ENCODE measurements around the gene SMPDL3B. TPM values are rescaled to one million over a fixed set of nuclear protein-coding genes. Genes with fewer than 3 reads are reported as not detected.

The SMPDL3B gene, protein sequence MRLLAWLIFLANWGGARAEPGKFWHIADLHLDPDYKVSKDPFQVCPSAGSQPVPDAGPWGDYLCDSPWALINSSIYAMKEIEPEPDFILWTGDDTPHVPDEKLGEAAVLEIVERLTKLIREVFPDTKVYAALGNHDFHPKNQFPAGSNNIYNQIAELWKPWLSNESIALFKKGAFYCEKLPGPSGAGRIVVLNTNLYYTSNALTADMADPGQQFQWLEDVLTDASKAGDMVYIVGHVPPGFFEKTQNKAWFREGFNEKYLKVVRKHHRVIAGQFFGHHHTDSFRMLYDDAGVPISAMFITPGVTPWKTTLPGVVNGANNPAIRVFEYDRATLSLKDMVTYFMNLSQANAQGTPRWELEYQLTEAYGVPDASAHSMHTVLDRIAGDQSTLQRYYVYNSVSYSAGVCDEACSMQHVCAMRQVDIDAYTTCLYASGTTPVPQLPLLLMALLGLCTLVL
- 0.22 and 0.60 TPM in 2 replicates for total RNA-seq

DNA sequence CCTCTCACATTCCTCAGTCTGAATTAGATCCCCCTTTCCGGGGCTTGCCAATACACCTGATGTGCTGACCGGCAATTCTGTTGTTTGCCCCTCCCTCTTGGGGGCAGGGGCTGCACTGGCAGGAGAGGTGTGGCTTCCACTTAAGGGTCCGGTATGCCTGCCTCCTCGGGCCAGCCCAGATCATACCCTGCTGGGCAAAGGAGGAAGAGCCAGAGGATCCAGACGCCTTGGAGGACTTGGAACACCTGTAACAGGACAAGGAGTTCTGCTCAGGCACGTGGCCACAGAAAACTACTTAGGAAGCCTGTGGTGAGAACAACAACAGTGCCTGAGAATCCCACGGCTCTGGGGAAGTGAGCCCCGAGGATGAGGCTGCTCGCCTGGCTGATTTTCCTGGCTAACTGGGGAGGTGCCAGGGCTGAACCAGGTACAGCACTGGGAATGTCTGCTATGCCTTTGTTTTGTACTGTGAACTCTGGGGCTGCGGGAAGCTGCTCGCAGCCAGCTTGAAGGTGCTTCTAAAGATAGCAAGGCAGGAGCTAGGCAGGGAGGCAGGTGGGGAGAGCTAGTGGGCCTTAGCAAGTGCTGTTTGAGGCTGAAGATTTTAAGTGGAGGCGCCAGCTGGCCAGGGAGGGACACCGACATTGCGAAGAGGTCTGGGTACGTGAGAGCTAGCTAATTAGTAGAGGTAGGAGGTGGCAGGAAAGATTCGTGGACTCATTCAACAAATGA is at the start of gene SMPDL3B:
SMPDL3B (plus strand) TSS at position 183 of the 732 bp plus-strand sequence; CDS start at position 367, 184 bp downstream.
- DNase-seq (ENCODE audit: low read depth in 2 of 2): no peak

DNA sequence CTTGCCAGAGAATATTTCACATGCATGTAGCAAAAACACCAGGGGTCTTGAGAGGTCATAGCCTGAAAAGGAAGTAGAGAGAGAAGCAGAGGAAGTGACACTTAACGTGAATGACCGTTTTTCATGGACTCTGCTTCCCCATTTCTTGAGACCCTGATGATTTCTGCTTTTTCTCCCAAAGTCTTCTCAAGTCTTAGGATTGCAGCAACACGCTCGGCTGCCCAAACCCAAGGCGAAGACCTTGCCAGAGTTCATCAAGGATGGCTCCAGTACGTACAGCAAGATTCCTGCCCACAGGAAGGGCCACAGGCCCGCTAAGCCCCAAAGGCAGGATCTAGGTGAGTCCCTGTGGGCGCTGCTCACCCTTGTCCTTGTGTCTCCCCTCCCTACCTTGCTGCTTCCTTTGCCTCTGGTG is 49.7 kb upstream of the SMPDL3B start:
- no peak for DNase-seq (ENCODE audit: low read depth in 2 of 2)

GRCh38 chr1:27885621-27886352 is 49.0 kb upstream of the SMPDL3B start:
- no peak for DNase-seq (ENCODE audit: low read depth in 2 of 2)

- no peak for DNase-seq (ENCODE audit: low read depth in 2 of 2)
These were observed 48.5 kb upstream of the SMPDL3B start for GRCh38 chr1:27886353-27886679.

GRCh38 chr1:27886744-27887143 is 48.1 kb upstream of the SMPDL3B start:
- DNase-seq (ENCODE audit: low read depth in 2 of 2): no peak

GRCh38 chr1:27887215-27888021 is 47.4 kb upstream of the SMPDL3B start:
- DNase-seq (ENCODE audit: low read depth in 2 of 2): no peak

DNA sequence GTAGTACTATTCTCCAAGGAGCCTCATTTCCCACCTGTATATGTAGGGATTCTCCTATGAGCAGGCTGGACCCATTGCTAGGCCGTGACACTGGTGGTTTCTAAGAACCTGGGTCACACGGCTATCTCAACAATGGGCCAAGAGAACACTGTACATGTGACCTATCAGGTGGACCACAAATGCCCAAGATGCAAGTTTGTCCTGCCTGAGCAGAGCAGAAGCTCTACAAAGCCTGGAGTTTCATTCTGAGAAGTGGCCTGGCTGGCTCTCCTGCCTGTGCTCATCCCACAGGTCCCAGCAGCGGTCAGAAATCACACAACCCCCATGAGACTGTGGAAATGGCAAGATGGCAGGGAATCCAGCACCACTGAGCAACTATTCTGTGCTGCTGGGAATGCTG is 45.3 kb upstream of the SMPDL3B start:
- DNase-seq (ENCODE audit: low read depth in 2 of 2): no peak

DNA sequence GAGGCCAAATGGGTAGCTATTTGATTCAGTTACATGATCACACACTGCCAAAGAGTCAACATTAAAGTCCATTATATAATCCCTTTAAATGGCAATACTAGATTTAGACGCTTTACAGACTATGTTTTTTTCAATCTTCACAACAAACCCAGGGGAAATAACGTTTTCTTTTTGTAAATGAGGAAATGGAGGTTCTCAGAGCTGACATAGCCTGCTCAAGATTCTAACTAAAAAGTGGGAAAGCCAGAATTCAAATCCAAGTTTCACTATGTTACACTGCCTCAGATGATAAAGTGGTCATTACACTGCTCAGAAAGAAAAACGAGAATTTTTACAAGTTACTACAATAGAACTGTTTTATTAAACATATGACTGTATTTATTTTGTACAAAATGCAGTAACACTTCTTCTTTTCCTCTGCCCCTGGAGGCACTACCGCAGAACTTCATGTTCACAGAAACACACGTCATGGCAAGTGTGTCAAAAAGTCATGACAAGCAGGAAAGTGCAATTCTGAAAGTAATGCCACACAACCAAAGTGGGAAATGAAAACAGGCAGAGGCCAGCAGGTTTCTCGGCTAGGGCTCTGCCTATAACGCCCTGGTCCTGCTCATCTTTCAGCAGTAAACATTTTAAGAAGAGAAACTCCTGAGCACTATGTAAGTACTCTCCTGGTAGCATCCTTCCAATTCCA is 43.5 kb upstream of the SMPDL3B start:
- DNase-seq (ENCODE audit: low read depth in 2 of 2): peak in 1 of 2 donors; percentile 39

- no peak for DNase-seq (ENCODE audit: low read depth in 2 of 2)
These were observed 40.3 kb upstream of the SMPDL3B start for GRCh38 chr1:27894521-27894920.

DNA sequence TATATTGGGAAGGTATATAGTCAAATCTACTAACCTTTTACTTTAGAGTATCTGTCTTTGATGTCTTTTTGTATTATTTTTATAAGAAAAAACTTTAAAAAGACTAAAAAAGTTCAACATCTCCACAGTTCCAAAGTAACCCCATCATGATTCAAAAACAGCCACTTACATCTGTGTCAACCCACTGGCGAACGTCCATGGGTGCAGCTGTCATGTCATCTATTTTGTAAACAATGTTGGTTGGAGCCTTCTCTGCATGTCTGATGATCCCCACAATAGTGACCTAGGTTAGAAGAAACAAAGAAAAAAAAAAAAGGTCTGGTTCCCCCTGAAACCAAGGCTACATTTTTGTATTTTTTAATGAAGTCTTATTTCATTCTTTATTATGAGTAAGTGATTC is 28.0 kb upstream of the SMPDL3B start:
- no peak for DNase-seq (ENCODE audit: low read depth in 2 of 2)

DNA sequence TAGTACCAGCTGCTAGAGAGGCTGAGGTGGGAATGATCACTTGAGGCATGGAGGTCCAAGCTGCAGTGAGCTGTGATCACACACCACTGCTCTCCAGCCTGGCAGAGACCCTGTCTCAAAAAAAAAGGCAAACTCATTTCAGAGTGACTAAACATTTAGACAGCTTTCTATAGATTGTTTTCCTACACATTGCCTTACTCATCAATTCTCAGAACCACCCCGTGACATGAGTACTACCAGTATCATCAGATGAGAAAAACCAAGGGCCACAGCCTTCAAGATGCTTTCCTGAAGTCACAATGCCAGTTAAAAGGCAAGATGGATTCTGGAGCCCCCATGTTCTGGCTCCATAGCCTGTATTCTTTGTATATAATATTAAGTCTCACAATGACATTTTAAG is 22.4 kb upstream of the SMPDL3B start:
- no peak for DNase-seq (ENCODE audit: low read depth in 2 of 2)

DNA sequence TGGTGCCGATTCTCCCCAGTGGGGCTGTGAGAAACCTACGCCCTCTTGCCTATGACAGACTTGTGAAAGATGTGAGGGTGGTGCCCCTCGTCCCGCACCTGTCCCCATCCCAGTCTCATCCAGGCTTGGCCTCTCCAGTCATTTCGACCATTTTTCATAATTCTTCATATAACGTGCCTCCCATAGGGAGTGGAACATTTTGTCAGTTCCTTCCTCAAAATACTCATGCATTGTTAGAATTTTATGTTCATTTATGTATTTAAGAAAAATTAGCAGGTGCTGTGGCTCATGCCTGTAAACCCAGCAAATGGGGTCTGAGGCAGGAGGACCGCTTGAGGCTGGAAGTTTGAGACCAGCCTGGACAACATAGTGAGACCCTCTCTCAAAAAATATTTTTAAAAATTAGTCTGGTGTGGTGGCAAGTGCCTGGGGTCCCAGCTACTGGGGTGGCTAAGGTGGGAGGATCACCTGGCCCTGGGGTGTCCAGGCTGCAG is 19.7 kb upstream of the SMPDL3B start:
- no peak for DNase-seq (ENCODE audit: low read depth in 2 of 2)

DNA sequence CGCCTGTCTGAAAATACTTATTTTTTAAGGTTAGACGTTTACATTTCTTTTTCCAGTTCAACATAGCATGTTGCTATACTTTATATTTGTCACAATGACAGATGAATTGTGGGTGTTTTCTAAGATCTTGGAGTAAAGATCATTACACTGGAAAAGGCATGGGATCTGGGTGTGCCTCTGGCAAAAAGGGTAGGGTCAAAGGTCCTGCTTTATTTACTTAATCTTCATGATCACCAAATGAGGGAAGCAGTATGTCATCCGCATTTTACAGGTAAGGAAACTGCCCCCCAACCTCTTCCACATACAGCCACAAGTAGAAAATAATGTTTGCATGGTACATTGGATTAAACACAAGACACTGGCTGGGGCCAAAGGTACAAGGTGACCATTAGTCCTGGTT is 12.5 kb upstream of the SMPDL3B start:
- DNase-seq (ENCODE audit: low read depth in 2 of 2): no peak

DNA sequence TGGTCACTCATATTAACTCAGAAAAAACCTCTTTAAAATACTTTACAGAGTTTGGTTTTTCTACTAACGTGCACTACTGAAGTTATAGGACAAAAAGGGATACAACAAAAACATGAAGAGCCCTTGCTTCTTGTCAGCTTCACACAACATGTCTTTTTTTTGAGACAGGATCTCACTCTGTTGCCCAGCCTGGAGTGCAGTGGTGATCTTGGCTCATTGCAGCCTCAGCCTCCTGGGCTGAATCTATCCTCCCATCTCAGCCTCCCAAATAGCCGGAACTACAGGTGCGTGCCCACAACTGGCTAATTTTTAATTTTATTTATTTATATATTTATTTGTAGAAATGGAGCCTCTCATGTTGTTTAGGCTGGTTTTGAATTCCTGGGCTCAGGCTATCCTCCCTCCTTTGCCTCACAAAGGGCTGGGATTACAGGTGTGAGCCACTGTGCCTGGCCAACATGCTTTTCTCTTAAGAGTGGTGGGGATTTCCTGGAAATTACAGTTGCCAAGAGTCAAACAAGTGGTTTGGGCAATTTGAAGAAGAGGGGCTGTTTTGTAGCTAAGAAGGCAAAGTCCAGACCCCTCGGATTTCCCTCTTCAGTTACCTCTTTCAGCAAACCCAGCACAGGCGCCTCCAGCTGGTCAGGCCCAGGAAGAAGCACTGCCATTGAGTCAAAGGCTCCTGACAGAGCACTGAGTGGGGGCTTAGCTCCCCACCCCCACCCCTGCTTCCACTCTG is 6.4 kb upstream of the SMPDL3B start:
- no peak for DNase-seq (ENCODE audit: low read depth in 2 of 2)

DNA sequence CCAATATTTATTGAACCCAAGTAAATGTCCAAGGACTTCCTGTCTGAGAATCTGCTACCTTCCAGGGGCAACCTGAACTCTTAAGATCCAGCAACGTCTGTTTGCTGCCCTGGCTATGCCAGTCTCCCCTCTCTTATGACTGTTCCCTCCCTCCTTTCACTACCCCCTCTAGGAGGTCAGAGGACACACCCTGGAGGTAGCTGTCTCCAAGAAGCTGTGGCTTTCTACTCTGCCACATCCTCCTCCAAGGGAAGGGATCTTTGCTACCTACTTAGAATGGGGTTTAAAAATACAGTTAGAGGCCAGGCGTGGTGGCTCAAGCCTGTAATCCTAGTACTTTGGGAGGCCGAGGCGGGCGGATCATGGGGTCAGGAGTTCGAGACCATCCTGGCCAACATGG is 3.6 kb upstream of the SMPDL3B start:
- DNase-seq (ENCODE audit: low read depth in 2 of 2): no peak

GRCh38 chr1:27931759-27932158 is 3.0 kb upstream of the SMPDL3B start:
- no peak for DNase-seq (ENCODE audit: low read depth in 2 of 2)

GRCh38 chr1:27935721-27936120 is 921 bp downstream of the SMPDL3B start:
- no peak for DNase-seq (ENCODE audit: low read depth in 2 of 2)

DNA sequence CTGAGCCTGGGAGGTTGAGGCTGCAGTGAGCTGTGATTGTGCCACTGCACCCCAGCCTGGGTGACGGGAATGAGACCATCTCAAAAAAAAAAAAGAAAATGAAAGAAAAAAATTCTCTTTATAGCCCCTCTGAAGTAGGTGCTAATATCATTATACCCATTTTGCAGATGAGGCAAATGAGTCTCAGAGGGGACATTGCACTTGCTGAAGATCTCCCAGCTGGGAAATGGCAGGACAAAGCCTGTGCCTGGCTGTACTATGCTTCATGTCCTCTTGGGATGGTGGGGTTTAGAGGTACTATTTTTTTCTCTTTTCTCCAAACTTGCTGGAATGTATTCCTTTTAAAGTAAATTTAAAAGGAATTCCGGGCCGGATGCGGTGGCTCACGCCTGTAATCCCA is 1.6 kb downstream of the SMPDL3B start:
- no peak for DNase-seq (ENCODE audit: low read depth in 2 of 2)

DNA sequence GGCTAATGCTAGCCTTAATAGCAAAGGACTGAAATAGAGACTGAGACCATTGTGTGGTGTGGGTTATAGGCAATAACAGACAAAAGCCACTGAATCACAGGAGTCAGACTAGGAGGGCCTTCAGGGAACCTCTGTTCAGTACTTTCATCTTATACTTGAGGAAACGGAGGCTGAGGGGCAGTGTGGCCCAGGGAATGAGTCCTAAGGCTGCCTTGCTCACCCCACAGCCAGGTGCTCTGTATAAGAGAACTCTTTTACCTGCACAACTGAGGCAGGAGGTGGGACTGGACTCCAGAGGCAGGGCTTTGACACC is 2.7 kb downstream of the SMPDL3B start:
- no peak for DNase-seq (ENCODE audit: low read depth in 2 of 2)

DNA sequence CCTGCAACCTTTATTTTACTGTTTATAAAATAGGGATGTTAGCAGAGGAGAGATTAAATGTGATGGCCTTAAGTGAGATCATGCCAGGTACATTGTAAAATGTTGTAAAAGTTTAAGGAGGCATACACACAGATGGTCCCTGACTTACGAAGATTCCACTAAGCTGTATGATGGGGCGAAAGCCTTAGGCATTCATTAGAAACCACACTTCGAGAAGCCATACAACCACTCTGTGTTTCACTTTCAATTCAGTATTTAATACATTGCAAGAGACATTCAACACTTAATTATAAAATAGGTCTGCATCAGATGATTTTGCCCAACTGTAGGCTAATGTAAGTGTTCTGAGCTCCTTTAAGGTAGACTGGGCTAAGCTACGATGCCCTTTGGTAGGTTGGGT is 3.7 kb downstream of the SMPDL3B start:
- DNase-seq (ENCODE audit: low read depth in 2 of 2): no peak

Measured in lung microvascular endothelial cell (primary cell).